Osteocyte (in vitro differentiated cells): ENCODE results near the gene ZNF593OS. TPM values are rescaled to one million over a fixed set of nuclear protein-coding genes. Genes with fewer than 3 reads are reported as not detected.
A peak's percentile ranks its signal among the peaks of the same experiment; 100 is the strongest.

Source experiments
- DNase-seq: peaks from one replicate; pipeline ENCODE4 v3.0.0; 2021; ENCODE audit warnings: mixed read lengths; ENCODE audit not compliant: unreplicated experiment; ENCODE audit errors: extremely low spot score
- H3K27ac Mint-ChIP-seq: one replicate; pipeline ENCODE4 v1.8.0; 2021; ENCODE audit warnings: mild to moderate bottlenecking, mixed read lengths; ENCODE audit not compliant: unreplicated experiment
- H3K27me3 Mint-ChIP-seq: one replicate; pipeline ENCODE4 v1.8.0; 2021; ENCODE audit warnings: mixed read lengths; ENCODE audit not compliant: unreplicated experiment
- H3K36me3 Mint-ChIP-seq: one replicate; pipeline ENCODE4 v1.8.0; 2021; ENCODE audit warnings: mixed read lengths; ENCODE audit not compliant: unreplicated experiment
- H3K4me1 Mint-ChIP-seq: one replicate; pipeline ENCODE4 v1.8.0; 2021; ENCODE audit warnings: mixed read lengths; ENCODE audit not compliant: unreplicated experiment
- H3K4me3 Mint-ChIP-seq: one replicate; pipeline ENCODE4 v1.8.0; 2021; ENCODE audit warnings: mild to moderate bottlenecking, moderate library complexity, mixed read lengths; ENCODE audit not compliant: unreplicated experiment
- H3K9me3 Mint-ChIP-seq: one replicate; pipeline ENCODE4 v1.8.0; 2021; ENCODE audit warnings: mixed read lengths; ENCODE audit not compliant: unreplicated experiment
- CTCF ChIP-seq: fragments of 200-600 bp; sonication (generic); IDR thresholded peaks from 2 replicates; pipeline ENCODE4 v1.5.0; 2021; ENCODE audit warnings: antibody characterized with exemption, mild to moderate bottlenecking, moderate library complexity
- total RNA-seq: library from RNA; stranded (reverse); gene quantifications from 2 replicates; pipeline ENCODE4 v1.2.1, GENCODE V29; 2021

The ZNF593OS gene
- total RNA-seq, 1 donor from 2014 or later, result not detected

GRCh38 chr1:26145960-26146294 lies 25.7 kb downstream of the ZNF593OS start:
- no peak overlapping the region for H3K27ac Mint-ChIP-seq
- H3K9me3 Mint-ChIP-seq, result no peaks in the 10 kb centered on the region
- no peaks in the 10 kb centered on the region for H3K36me3 Mint-ChIP-seq
- no peak for DNase-seq
- peaks cover 2% of the 10 kb centered on the region for H3K4me1 Mint-ChIP-seq
- H3K4me3 Mint-ChIP-seq, result no peak overlapping the region
- peaks cover 29% of the 10 kb centered on the region for H3K27me3 Mint-ChIP-seq
- TF ChIP-seq CTCF, result no peak

GRCh38 chr1:26145041-26145959 lies 26.3 kb downstream of the ZNF593OS start:
- no peaks in the 10 kb centered on the region for H3K36me3 Mint-ChIP-seq
- H3K27me3 Mint-ChIP-seq, result peaks cover 28% of the 10 kb centered on the region
- peaks cover 2% of the 10 kb centered on the region for H3K4me1 Mint-ChIP-seq
- no peak overlapping the region for H3K27ac Mint-ChIP-seq
- TF ChIP-seq CTCF, result peak; percentile 83
- no peaks in the 10 kb centered on the region for H3K9me3 Mint-ChIP-seq
- peak; percentile 89 for DNase-seq
- no peak overlapping the region for H3K4me3 Mint-ChIP-seq

- Mint-ChIP-seq H3K36me3 (no peaks in the 10 kb centered on the region), H3K9me3 (no peaks in the 10 kb centered on the region), H3K4me1 (peaks cover 2% of the 10 kb centered on the region), H3K27ac (no peak overlapping the region), H3K4me3 (no peak overlapping the region), H3K27me3 (peaks cover 16% of the 10 kb centered on the region)
- TF ChIP-seq CTCF, result no peak
- DNase-seq, result peak; percentile 64
Measured at GRCh38 chr1:26142159-26142558, 29.5 kb downstream of the ZNF593OS start.

GRCh38 chr1:26138974-26139558 lies 32.6 kb downstream of the ZNF593OS start:
- Mint-ChIP-seq H3K36me3 (peaks cover 2% of the 10 kb centered on the region), H3K9me3 (peaks cover 8% of the 10 kb centered on the region), H3K4me1 (no peaks in the 10 kb centered on the region), H3K27ac (no peak overlapping the region), H3K27me3 (peaks cover 9% of the 10 kb centered on the region), H3K4me3 (no peak overlapping the region)
- no peak for DNase-seq
- TF ChIP-seq CTCF, result no peak

- TF ChIP-seq CTCF, result no peak
- peak; percentile 30 for DNase-seq
Measured at GRCh38 chr1:26134466-26134865, 37.2 kb downstream of the ZNF593OS start.

More at GRCh38 chr1:26134466-26134865, 37.2 kb downstream of the ZNF593OS start:
- H3K27me3 Mint-ChIP-seq, result peaks cover 8% of the 10 kb centered on the region
- H3K36me3 Mint-ChIP-seq, result peaks cover 2% of the 10 kb centered on the region
- H3K9me3 Mint-ChIP-seq, result peaks cover 8% of the 10 kb centered on the region
- H3K27ac Mint-ChIP-seq, result no peak overlapping the region
- H3K4me3 Mint-ChIP-seq, result no peak overlapping the region
- H3K4me1 Mint-ChIP-seq, result no peaks in the 10 kb centered on the region
